ENCODE data around the gene CLIP1.
"Not testable (repeated sequence)": the region's sequence is repeated elsewhere in the genome, so short reads cannot be mapped to it uniquely, and the experiment has no call there.

CLIP1 gene

DNA sequence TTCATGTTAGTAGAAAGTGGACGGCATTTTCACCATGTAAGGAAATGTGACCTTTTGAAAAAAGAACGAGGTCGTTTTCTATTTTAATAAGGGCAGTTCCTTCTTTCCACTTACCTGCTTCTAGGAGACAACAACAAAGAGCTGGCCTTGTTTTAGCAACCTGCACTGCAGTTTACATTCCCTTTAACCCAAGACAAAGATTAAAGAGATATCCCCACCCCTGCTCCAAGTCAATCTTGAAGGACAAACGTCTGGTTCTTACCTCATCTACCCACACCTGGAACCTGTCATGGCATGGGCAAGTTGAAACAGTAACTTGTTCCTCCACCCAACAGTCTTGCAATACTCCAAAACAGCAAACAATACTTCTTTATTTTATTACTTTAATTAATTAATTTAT, 45.5 kb upstream of the CLIP1 start:
- TF ChIP-seq, protein P1, sequence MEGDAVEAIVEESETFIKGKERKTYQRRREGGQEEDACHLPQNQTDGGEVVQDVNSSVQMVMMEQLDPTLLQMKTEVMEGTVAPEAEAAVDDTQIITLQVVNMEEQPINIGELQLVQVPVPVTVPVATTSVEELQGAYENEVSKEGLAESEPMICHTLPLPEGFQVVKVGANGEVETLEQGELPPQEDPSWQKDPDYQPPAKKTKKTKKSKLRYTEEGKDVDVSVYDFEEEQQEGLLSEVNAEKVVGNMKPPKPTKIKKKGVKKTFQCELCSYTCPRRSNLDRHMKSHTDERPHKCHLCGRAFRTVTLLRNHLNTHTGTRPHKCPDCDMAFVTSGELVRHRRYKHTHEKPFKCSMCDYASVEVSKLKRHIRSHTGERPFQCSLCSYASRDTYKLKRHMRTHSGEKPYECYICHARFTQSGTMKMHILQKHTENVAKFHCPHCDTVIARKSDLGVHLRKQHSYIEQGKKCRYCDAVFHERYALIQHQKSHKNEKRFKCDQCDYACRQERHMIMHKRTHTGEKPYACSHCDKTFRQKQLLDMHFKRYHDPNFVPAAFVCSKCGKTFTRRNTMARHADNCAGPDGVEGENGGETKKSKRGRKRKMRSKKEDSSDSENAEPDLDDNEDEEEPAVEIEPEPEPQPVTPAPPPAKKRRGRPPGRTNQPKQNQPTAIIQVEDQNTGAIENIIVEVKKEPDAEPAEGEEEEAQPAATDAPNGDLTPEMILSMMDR (IDR thresholded peaks at IDR 0.05; ENCODE audit: insufficient read depth, low read length, poor library complexity, severe bottlenecking) = no peak
- no peak for TF ChIP-seq EZH2phosphoT487 (conservative IDR thresholded peaks at IDR 0.05; ENCODE audit: low read length)
- Histone ChIP-seq H4K20me1 (ENCODE audit: low read depth, low read length) (no peaks in the 10 kb centered on the region), H3K4me3 (ENCODE audit: insufficient read depth, low read length, poor library complexity, severe bottlenecking) (no peak overlapping the region), H3K36me3 (ENCODE audit: low read length) (no peaks in the 10 kb centered on the region), H3K9me2 (replicated peaks; ENCODE audit: insufficient read depth, low read length) (no peaks in the 10 kb centered on the region), H3K9ac (ENCODE audit: low read length) (no peak overlapping the region), H3K27ac (ENCODE audit: low read depth, low read length) (no peak overlapping the region), H3K4me2 (ENCODE audit: low read depth, low read length, poor library complexity, severe bottlenecking) (no peak overlapping the region), H3K27me3 (ENCODE audit: low read length) (no peaks in the 10 kb centered on the region), H3F3A (ENCODE audit: insufficient read depth) (peaks cover 15% of the 10 kb centered on the region), H3K79me2 (ENCODE audit: insufficient read depth, low read length) (no peaks in the 10 kb centered on the region), H3K9me3 (ENCODE audit: insufficient read depth, low read length) (no peaks in the 10 kb centered on the region), H2AFZ (ENCODE audit: low read depth, low read length, severe bottlenecking) (no peak overlapping the region)

DNA sequence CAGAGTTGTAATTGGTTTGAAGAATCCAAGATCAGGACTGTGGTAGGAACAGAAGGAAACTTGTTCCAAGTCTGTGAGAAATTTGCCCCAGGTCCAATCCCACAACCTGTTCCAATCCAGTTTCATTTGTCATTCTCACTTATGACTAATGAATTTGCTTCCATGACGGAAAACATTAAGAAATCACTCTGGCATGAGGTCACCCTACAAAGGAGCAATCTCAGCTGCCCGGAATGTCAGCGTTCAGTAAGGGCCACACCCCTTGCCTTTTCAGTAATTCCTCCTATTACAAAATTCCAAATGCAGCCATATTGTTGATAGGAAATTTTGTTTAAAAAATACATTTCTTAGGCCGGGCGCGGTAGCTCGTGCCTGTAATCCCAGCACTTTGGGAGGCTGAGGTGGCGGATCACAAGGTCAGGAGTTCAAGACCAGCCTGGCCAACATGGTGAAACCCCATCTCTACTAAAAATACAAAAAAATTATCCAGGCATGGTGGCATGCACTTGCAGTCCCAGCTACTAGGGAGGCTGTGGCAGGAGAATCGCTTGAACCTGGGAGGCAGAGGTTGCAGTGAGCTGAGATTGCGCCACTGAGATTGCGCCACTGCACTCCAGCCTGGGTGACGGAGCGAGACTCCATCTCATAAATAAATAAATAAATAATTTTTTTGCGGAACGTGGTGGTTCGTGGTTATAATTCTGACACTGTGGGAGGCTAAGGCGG, 42.0 kb upstream of the CLIP1 start:
- not testable (repeated sequence) for H3K9me3 ChIP-seq (ENCODE audit: insufficient read depth, low read length); H3K4me2 ChIP-seq (ENCODE audit: low read depth, low read length, poor library complexity, severe bottlenecking); H3K36me3 ChIP-seq (ENCODE audit: low read length); H3K4me3 ChIP-seq (ENCODE audit: insufficient read depth, low read length, poor library complexity, severe bottlenecking); H4K20me1 ChIP-seq (ENCODE audit: low read depth, low read length); H3K27me3 ChIP-seq (ENCODE audit: low read length); H3F3A ChIP-seq (ENCODE audit: insufficient read depth); H3K79me2 ChIP-seq (ENCODE audit: insufficient read depth, low read length); H3K9ac ChIP-seq (ENCODE audit: low read length); H3K9me2 ChIP-seq (replicated peaks; ENCODE audit: insufficient read depth, low read length); H3K27ac ChIP-seq (ENCODE audit: low read depth, low read length); H2AFZ ChIP-seq (ENCODE audit: low read depth, low read length, severe bottlenecking)

DNA sequence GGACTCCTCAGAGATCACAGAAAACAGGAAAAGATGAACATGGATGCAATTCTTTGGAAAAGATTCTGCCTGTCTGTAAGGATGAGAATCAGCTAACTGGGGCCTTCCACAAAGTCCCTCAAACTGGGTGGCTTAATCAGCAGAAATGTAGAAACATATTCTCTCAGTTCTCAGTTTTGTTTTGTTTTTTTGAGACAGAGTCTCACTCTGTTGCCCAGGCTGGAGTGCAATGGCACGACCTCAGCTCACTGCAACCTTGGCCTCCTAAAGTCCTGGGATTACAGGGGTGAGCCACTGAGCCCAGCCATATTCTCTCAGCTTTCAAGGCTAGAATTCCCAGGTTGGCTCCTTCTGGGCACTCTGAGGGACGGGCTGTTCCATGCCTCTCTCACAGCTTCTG, 38.2 kb upstream of the CLIP1 start:
- Histone ChIP-seq H2AFZ (ENCODE audit: low read depth, low read length, severe bottlenecking) (no peak overlapping the region), H3K27ac (ENCODE audit: low read depth, low read length) (no peak overlapping the region), H3K9ac (ENCODE audit: low read length) (no peak overlapping the region), H3K4me3 (ENCODE audit: insufficient read depth, low read length, poor library complexity, severe bottlenecking) (no peak overlapping the region), H3K9me3 (ENCODE audit: insufficient read depth, low read length) (no peaks in the 10 kb centered on the region), H3K4me2 (ENCODE audit: low read depth, low read length, poor library complexity, severe bottlenecking) (no peak overlapping the region), H3F3A (ENCODE audit: insufficient read depth) (no peaks in the 10 kb centered on the region), H4K20me1 (ENCODE audit: low read depth, low read length) (no peaks in the 10 kb centered on the region), H3K27me3 (ENCODE audit: low read length) (no peaks in the 10 kb centered on the region), H3K9me2 (replicated peaks; ENCODE audit: insufficient read depth, low read length) (no peaks in the 10 kb centered on the region), H3K79me2 (ENCODE audit: insufficient read depth, low read length) (no peaks in the 10 kb centered on the region), H3K36me3 (ENCODE audit: low read length) (no peaks in the 10 kb centered on the region)
- TF ChIP-seq, protein P1 (IDR thresholded peaks at IDR 0.05; ENCODE audit: insufficient read depth, low read length, poor library complexity, severe bottlenecking) = no peak
- TF ChIP-seq EZH2phosphoT487 (conservative IDR thresholded peaks at IDR 0.05; ENCODE audit: low read length) = no peak

DNA sequence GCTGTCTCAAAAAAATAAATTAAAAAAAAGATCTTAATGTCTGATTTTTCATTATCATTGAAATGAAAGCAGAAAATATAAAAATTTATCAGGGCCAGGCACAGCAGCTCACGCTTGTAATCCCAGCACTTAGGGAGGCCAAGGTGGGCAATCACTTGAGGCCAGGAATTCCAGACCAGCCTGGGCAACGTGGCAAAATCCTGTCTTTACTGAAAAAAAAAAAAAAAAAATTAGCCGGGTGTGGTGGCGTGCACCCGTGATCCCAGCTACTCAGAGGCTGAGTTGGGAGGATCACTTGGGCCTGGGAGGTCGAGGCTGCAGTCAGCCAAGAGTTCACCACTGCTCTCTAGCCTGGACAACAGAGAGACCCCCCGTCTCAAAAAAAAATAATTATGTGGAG, 37.6 kb upstream of the CLIP1 start:
- H3K4me3 ChIP-seq (ENCODE audit: insufficient read depth, low read length, poor library complexity, severe bottlenecking) = no peak overlapping the region
- no peaks in the 10 kb centered on the region for H3F3A ChIP-seq (ENCODE audit: insufficient read depth)
- no peak overlapping the region for H3K27ac ChIP-seq (ENCODE audit: low read depth, low read length)
- no peaks in the 10 kb centered on the region for H3K36me3 ChIP-seq (ENCODE audit: low read length)
- no peaks in the 10 kb centered on the region for H3K27me3 ChIP-seq (ENCODE audit: low read length)
- H3K9me2 ChIP-seq (replicated peaks; ENCODE audit: insufficient read depth, low read length) = no peaks in the 10 kb centered on the region
- H2AFZ ChIP-seq (ENCODE audit: low read depth, low read length, severe bottlenecking) = no peak overlapping the region
- H3K9me3 ChIP-seq (ENCODE audit: insufficient read depth, low read length) = no peaks in the 10 kb centered on the region
- H3K4me2 ChIP-seq (ENCODE audit: low read depth, low read length, poor library complexity, severe bottlenecking) = no peak overlapping the region
- no peaks in the 10 kb centered on the region for H3K79me2 ChIP-seq (ENCODE audit: insufficient read depth, low read length)
- H4K20me1 ChIP-seq (ENCODE audit: low read depth, low read length) = no peaks in the 10 kb centered on the region
- TF ChIP-seq, protein P1 (IDR thresholded peaks at IDR 0.05; ENCODE audit: insufficient read depth, low read length, poor library complexity, severe bottlenecking) = no peak
- TF ChIP-seq EZH2phosphoT487 (conservative IDR thresholded peaks at IDR 0.05; ENCODE audit: low read length) = no peak
- no peak overlapping the region for H3K9ac ChIP-seq (ENCODE audit: low read length)
